SK-N-SH (cell line): ENCODE results near the gene LRRC56. TPM values are rescaled to one million over a fixed set of nuclear protein-coding genes. Genes with fewer than 3 reads are reported as not detected.

Experiments
- CTCF ChIA-PET: fragments of 300-600, 350-600 bp; formaldehyde crosslinking; extraction: SDS; loops from one replicate; lab custom pipeline; 2021; lab: Yijun Ruan, JAX
- POLR2A ChIA-PET: fragments of 350-600 bp; sonication (Branson Sonifier 250); formaldehyde crosslinking; extraction: SDS; loops from one replicate; lab custom pipeline; 2020; ENCODE audit warnings: antibody characterized with exemption, inconsistent platforms; lab: Yijun Ruan, JAX
- DNase-seq: peaks from one replicate; pipeline ENCODE4 v3.0.0; 2012
- H2AFZ ChIP-seq: fragments of 200-600 bp; sonication (generic); 2 replicates; pipeline ENCODE4 v1.8.1; 2016; ENCODE audit warnings: antibody characterized with exemption, mild to moderate bottlenecking, low read depth
- H3F3A ChIP-seq: fragments of 200-600 bp; sonication (generic); replicated peaks from 2 replicates; pipeline ENCODE3; 2016; ENCODE audit warnings: antibody characterized with exemption, mild to moderate bottlenecking; ENCODE audit not compliant: insufficient read depth
- H3K27ac ChIP-seq, 2 experiments: fragments of 200-500 bp in 1 of 2; fragments of 200-600 bp in 1 of 2; sonication (Bioruptor generic) in 1 of 2; sonication (generic), shearing (Covaris generic) in 1 of 2; 2 replicates each; pipeline versions ENCODE4 v1.5.1 to v1.6.1; 2014 to 2016; ENCODE audit warnings: low read depth in 2 of 2, inconsistent platforms in 1 of 2, low read length in 1 of 2, mild to moderate bottlenecking in 1 of 2, mixed read lengths in 1 of 2
- H3K27me3 ChIP-seq: fragments of 200-600 bp; sonication (generic), shearing (Covaris generic); 2 replicates; pipeline ENCODE4 v1.6.1; 2016; ENCODE audit warnings: mixed run types; ENCODE audit not compliant: insufficient read depth
- H3K36me3 ChIP-seq, 2 experiments: fragments of 200-500 bp in 1 of 2; fragments of 200-600 bp in 1 of 2; sonication (Bioruptor generic) in 1 of 2; sonication (generic) in 1 of 2; replicated peaks in 1 of 2; 2 replicates each; pipeline versions ENCODE3 to v1.5.1; 2014 to 2016; ENCODE audit warnings: low read length in 1 of 2, mild to moderate bottlenecking in 1 of 2; ENCODE audit not compliant: insufficient read depth in 2 of 2, control insufficient read depth in 1 of 2
- H3K4me1 ChIP-seq, 2 experiments: fragments of 200-500 bp in 1 of 2; fragments of 200-600 bp in 1 of 2; sonication (Bioruptor generic) in 1 of 2; sonication (generic), shearing (Covaris generic) in 1 of 2; 2 replicates each; pipeline versions ENCODE4 v1.5.1 to v1.6.1; 2014 to 2016; ENCODE audit warnings: low read depth in 1 of 2, low read length in 1 of 2, mixed run types in 1 of 2; ENCODE audit not compliant: insufficient read depth in 2 of 2, control insufficient read depth in 1 of 2
- H3K4me2 ChIP-seq: fragments of 200-600 bp; sonication (generic), shearing (Covaris generic); 2 replicates; pipeline ENCODE4 v1.6.1; 2017; ENCODE audit warnings: mixed run types
- H3K4me3 ChIP-seq, 2 experiments: fragments of 200-500 bp in 1 of 2; fragments of 200-600 bp in 1 of 2; sonication (Bioruptor generic) in 1 of 2; sonication (generic), shearing (Covaris generic) in 1 of 2; 2 replicates each; pipeline versions ENCODE4 v1.5.1 to v1.8.1; 2014 to 2016; ENCODE audit warnings: low read depth in 2 of 2, inconsistent platforms in 1 of 2, low read length in 1 of 2, mild to moderate bottlenecking in 1 of 2, mixed read lengths in 1 of 2, moderate library complexity in 1 of 2
- H3K79me2 ChIP-seq: fragments of 200-600 bp; sonication (generic); 2 replicates; pipeline ENCODE4 v1.8.1; 2017; ENCODE audit warnings: mild to moderate bottlenecking; ENCODE audit not compliant: insufficient read depth
- H3K9ac ChIP-seq: fragments of 200-600 bp; sonication (generic); 2 replicates; pipeline ENCODE4 v1.6.1; 2017; ENCODE audit warnings: mixed run types
- H3K9me2 ChIP-seq: fragments of 200-600 bp; sonication (generic); 2 replicates; pipeline ENCODE4 v1.6.1; 2017; ENCODE audit warnings: mixed run types
- H3K9me3 ChIP-seq: fragments of 200-600 bp; sonication (generic); 2 replicates; pipeline ENCODE4 v1.6.1; 2017; ENCODE audit warnings: mixed run types, mild to moderate bottlenecking, moderate library complexity
- H4K20me1 ChIP-seq: fragments of 200-600 bp; sonication (generic); 2 replicates; pipeline ENCODE4 v1.6.1; 2017; ENCODE audit warnings: mild to moderate bottlenecking, mixed run types; ENCODE audit not compliant: insufficient read depth
- CHD2 ChIP-seq: fragments of 150-350 bp; IDR thresholded peaks from 2 replicates; pipeline ENCODE4 v1.6.1; 2018; ENCODE audit warnings: low read length; ENCODE audit not compliant: partially characterized antibody
- CTCF ChIP-seq: fragments of 200-600 bp; sonication (generic); IDR thresholded peaks from 2 replicates; pipeline ENCODE4 v1.6.1; 2017; ENCODE audit warnings: antibody characterized with exemption, mild to moderate bottlenecking, moderate library complexity
- FOXJ3 ChIP-seq: sonication (generic); formaldehyde crosslinking; IDR thresholded peaks from 2 replicates; pipeline ENCODE4 v1.5.1; 2020; ENCODE audit warnings: mild to moderate bottlenecking, missing genetic modification reagents
- FOXM1 ChIP-seq: IDR thresholded peaks from 2 replicates; pipeline ENCODE4 v1.4.0; 2012; ENCODE audit warnings: low read depth, mild to moderate bottlenecking
- GABPA ChIP-seq: IDR thresholded peaks from 2 replicates; pipeline ENCODE4 v1.4.0; 2012; ENCODE audit warnings: low read depth, mild to moderate bottlenecking
- GATA2 ChIP-seq: sonication (generic); formaldehyde crosslinking; IDR thresholded peaks from 2 replicates; pipeline ENCODE4 v1.5.0; 2020; ENCODE audit warnings: mild to moderate bottlenecking, missing genetic modification reagents
- MAX ChIP-seq: IDR thresholded peaks from 2 replicates; pipeline ENCODE4 v1.4.0; 2012; ENCODE audit warnings: low read depth
- NRF1 ChIP-seq: IDR thresholded peaks from 2 replicates; pipeline ENCODE4 v1.6.1; 2012; ENCODE audit warnings: low read depth, mild to moderate bottlenecking, low read length
- RCOR1 ChIP-seq: fragments of 150-350 bp; IDR thresholded peaks from 2 replicates; pipeline ENCODE4 v1.6.1; 2017; ENCODE audit warnings: antibody characterized with exemption, low read length
- REST ChIP-seq: IDR thresholded peaks from 2 replicates; pipeline ENCODE4 v1.6.1; 2012; ENCODE audit warnings: mild to moderate bottlenecking, low read depth, low read length, moderate library complexity
- RXRA ChIP-seq: IDR thresholded peaks from 2 replicates; pipeline ENCODE4 v1.4.0; 2012; ENCODE audit warnings: low read depth, mild to moderate bottlenecking, borderline replicate concordance
- SMC3 ChIP-seq: IDR thresholded peaks from 2 replicates; pipeline ENCODE4 v1.6.1; 2012; ENCODE audit warnings: low read depth, low read length, improper control_type of control experiment
- TEAD4 ChIP-seq: IDR thresholded peaks from 2 replicates; pipeline ENCODE4 v1.4.0; 2012; ENCODE audit warnings: mild to moderate bottlenecking, borderline replicate concordance; ENCODE audit not compliant: insufficient read depth
- USF1 ChIP-seq: IDR thresholded peaks from 2 replicates; pipeline ENCODE4 v1.4.0; 2012; ENCODE audit warnings: low read depth, borderline replicate concordance
- USF2 ChIP-seq: fragments of 150-350 bp; IDR thresholded peaks from 2 replicates; pipeline ENCODE4 v1.6.1; 2017; ENCODE audit warnings: antibody characterized with exemption, low read length, low read depth, borderline replicate concordance
- YY1 ChIP-seq: IDR thresholded peaks from 2 replicates; pipeline ENCODE4 v1.4.0; 2012; ENCODE audit warnings: low read depth, mild to moderate bottlenecking
- WGBS: methylation state at CpG from one replicate; pipeline ENCODE4 v1.1.6; 2017; ENCODE audit warnings: low lambda C conversion rate; 5-methylcytosine and 5-hydroxymethylcytosine counted together
- polyA plus RNA-seq, 3 experiments: library from polyadenylated mRNA; depleted of rRNA; stranded (reverse); fragments of >200 nt; gene quantifications; 2 replicates each; pipeline ENCODE4 v1.2.3, GENCODE V29; 2012

LRRC56 gene
- polyA plus RNA-seq, 1 of the 3 experiments (the other 2 are of a cell fraction): 1.2 TPM

- Histone ChIP-seq H3K79me2 (peaks cover 72% of the 10 kb centered on the region), H3K9me2 (no peaks in the 10 kb centered on the region), H3K9me3 (no peaks in the 10 kb centered on the region), H3K36me3 (peaks cover 0 to 4% of the 10 kb centered on the region in 2 experiments), H2AFZ (no peak overlapping the region), H3K9ac (peak overlapping the region; percentile 89; the same call in 1 of the 2 replicates), H3K27ac (no peak overlapping the region), H3K4me3 (peak overlapping the region; percentile 93 to 98; a peak in 3 of 4 replicates), H3K4me2 (peak overlapping the region; percentile 92), H3K27me3 (no peaks in the 10 kb centered on the region), H3F3A (no peaks in the 10 kb centered on the region), H4K20me1 (peaks cover 65% of the 10 kb centered on the region), H3K4me1 (peaks cover 4 to 29% of the 10 kb centered on the region in 2 experiments; a peak in 3 of 4 replicates)
- DNase-seq: no peak
- 72% methylated on average over 17 of the region's 21 CpGs for WGBS
- TF ChIP-seq FOXM1 (no peak), RCOR1 (no peak), YY1 (no peak), MAX (no peak), CHD2 (no peak), GATA2 (CRISPR knock-in tag) (no peak)
- POLR2A ChIA-PET: no interaction called here
- CTCF ChIA-PET: interaction anchor here (0.9 to 2.2 kb wide), 2 partner anchors 23 to 63 kb away, joined by 3 to 9 read pairs; no protein-coding TSS in a partner anchor
Observed at GRCh38 chr11:578276-579035, 41.1 kb downstream of the LRRC56 start.

- DNase-seq: no peak
- no peak for TF ChIP-seq SMC3
- TF ChIP-seq USF2: no peak
- TF ChIP-seq REST: no peak
- no peak for TF ChIP-seq CHD2
- no peak for TF ChIP-seq NRF1
- TF ChIP-seq CTCF: no peak
- no peak for TF ChIP-seq GABPA
- TF ChIP-seq TEAD4: no peak
- no peak for TF ChIP-seq RXRA
- no peak for TF ChIP-seq USF1
- no peak for TF ChIP-seq FOXJ3 (CRISPR knock-in tag)
- no peaks in the 10 kb centered on the region for H3K9me2 ChIP-seq
- H3K79me2 ChIP-seq: peaks cover 80% of the 10 kb centered on the region
- H3K4me3 ChIP-seq: no peak overlapping the region
- H3K27me3 ChIP-seq: no peaks in the 10 kb centered on the region
- peak overlapping the region; percentile 12; the same call in 1 of the 2 replicates for H3K4me2 ChIP-seq
- CTCF ChIA-PET: interaction anchor here (1.5 kb wide), 1 partner anchor 25 kb away, joined by 4 read pairs; no protein-coding TSS in a partner anchor
- no peak overlapping the region for H3K9ac ChIP-seq
- POLR2A ChIA-PET: no interaction called here
- H3F3A ChIP-seq: no peaks in the 10 kb centered on the region
- no peak overlapping the region for H2AFZ ChIP-seq
- H4K20me1 ChIP-seq: peaks cover 81% of the 10 kb centered on the region
- H3K9me3 ChIP-seq: no peaks in the 10 kb centered on the region
- H3K36me3 ChIP-seq: peaks cover 5 to 12% of the 10 kb centered on the region in 2 experiments
- 92% methylated on average over 7 of the region's 20 CpGs for WGBS
- H3K27ac ChIP-seq: no peak overlapping the region
- peaks cover 4 to 22% of the 10 kb centered on the region in 2 experiments; a peak in 3 of 4 replicates for H3K4me1 ChIP-seq
Observed at GRCh38 chr11:579830-580601, 42.7 kb downstream of the LRRC56 start.
